Measurements from ENCODE around the gene OSMR. TPM values are rescaled to one million over a fixed set of nuclear protein-coding genes. Genes with fewer than 3 reads are reported as not detected.

Gene OSMR
- total RNA-seq, 1 donor from 2014 or later: 0.19 TPM

DNA sequence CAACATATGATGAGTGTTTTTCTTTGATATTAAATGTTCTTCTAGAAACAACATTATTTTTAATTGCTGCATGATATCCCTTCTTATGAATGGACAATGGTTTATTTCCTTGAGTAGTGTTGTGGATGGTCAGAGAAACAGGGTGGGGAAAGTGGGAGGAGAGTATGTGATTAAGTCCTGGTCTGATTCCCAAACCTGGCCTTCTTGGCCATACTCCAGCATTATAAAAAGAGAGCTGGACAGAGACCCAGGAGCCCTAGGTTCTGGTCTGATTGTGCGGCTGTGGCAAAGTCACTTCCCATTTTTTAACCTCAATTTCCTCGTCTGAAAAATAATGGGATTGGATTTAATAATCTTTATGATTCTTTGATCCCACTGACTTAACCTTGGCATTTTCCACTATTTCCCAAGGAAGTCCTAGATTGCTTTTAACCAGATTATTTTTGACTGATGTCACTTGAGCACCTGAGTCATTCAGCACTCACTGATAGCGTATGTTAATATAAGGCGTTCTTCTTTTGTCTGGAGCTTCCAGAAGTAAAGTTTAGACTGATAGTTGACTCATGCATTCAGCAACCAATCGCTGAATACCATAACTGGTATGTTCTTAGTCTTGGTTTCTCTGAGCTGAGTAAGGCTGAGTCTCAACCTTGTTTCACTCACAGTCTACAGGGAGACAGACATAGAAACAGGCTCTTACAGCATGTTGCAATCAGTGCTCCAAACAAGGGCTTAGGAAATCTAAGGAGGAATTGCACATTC is 26.2 kb downstream of the OSMR start:
- H3K27ac Mint-ChIP-seq: no peak overlapping the region
- no peak overlapping the region for H3K4me3 Mint-ChIP-seq (ENCODE audit: low read depth)
- peaks cover 6% of the 10 kb centered on the region for H3K9me3 Mint-ChIP-seq (ENCODE audit: low read depth)
- H3K36me3 Mint-ChIP-seq (ENCODE audit: insufficient read depth): no peaks in the 10 kb centered on the region
- H3K27me3 Mint-ChIP-seq: no peaks in the 10 kb centered on the region
- no peak for DNase-seq (ENCODE audit: low spot score, unreplicated experiment)
- peaks cover 6% of the 10 kb centered on the region for H3K4me1 Mint-ChIP-seq (ENCODE audit: low read depth)
- TF ChIP-seq, protein P1, sequence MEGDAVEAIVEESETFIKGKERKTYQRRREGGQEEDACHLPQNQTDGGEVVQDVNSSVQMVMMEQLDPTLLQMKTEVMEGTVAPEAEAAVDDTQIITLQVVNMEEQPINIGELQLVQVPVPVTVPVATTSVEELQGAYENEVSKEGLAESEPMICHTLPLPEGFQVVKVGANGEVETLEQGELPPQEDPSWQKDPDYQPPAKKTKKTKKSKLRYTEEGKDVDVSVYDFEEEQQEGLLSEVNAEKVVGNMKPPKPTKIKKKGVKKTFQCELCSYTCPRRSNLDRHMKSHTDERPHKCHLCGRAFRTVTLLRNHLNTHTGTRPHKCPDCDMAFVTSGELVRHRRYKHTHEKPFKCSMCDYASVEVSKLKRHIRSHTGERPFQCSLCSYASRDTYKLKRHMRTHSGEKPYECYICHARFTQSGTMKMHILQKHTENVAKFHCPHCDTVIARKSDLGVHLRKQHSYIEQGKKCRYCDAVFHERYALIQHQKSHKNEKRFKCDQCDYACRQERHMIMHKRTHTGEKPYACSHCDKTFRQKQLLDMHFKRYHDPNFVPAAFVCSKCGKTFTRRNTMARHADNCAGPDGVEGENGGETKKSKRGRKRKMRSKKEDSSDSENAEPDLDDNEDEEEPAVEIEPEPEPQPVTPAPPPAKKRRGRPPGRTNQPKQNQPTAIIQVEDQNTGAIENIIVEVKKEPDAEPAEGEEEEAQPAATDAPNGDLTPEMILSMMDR (IDR thresholded peaks at IDR 0.05; ENCODE audit: unreplicated experiment): no peak

DNA sequence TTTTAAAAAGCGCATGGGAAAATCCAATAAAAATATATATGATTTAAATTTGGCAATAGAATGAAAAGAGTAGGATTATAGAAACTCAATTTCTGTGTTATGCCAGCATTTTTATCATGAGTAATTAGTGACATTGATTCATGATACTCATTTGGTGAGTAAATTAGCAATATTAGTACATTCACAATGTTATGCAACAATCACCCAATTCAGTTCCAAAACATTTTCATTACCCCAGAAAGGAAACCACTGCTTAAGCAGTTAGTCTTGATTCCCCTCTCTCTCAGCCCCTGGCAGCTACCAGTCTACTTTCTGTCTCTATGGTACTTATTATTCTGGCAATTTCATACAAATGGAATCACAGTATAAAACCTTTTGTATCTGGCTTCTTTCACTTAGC is 27.0 kb downstream of the OSMR start:
- H3K4me1 Mint-ChIP-seq (ENCODE audit: low read depth): peaks cover 6% of the 10 kb centered on the region
- H3K27ac Mint-ChIP-seq: no peak overlapping the region
- no peak overlapping the region for H3K4me3 Mint-ChIP-seq (ENCODE audit: low read depth)
- DNase-seq (ENCODE audit: low spot score, unreplicated experiment): no peak
- H3K27me3 Mint-ChIP-seq: no peaks in the 10 kb centered on the region
- no peaks in the 10 kb centered on the region for H3K36me3 Mint-ChIP-seq (ENCODE audit: insufficient read depth)
- TF ChIP-seq, protein P1 (IDR thresholded peaks at IDR 0.05; ENCODE audit: unreplicated experiment): no peak
- peaks cover 6% of the 10 kb centered on the region for H3K9me3 Mint-ChIP-seq (ENCODE audit: low read depth)

DNA sequence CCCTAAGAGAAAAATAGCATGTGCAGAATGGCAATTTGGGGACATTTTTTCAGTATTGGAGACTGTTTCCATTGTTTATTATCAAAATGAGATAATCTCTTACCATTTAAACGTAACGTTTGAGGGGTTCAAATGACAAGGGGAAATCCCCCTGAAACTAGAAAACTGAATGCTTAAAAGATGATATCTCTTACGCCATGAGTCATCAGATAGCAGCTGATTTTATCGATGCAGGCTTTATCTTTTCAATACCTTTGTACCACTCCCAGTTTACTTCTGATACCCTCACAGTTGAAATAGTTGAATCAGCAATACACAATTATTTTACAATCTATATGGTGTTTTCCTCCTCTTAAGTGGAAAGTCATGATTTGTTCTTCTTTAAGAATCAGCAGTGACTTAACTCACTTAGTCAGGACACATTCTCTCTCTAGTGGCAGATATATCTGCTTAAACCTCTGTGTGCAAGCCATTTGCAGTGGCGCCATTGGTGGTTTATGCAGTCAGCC is 29.2 kb downstream of the OSMR start:
- Mint-ChIP-seq H3K27ac (no peak overlapping the region), H3K4me1 (ENCODE audit: low read depth) (peaks cover 6% of the 10 kb centered on the region), H3K4me3 (ENCODE audit: low read depth) (no peak overlapping the region), H3K27me3 (no peaks in the 10 kb centered on the region), H3K9me3 (ENCODE audit: low read depth) (no peaks in the 10 kb centered on the region), H3K36me3 (ENCODE audit: insufficient read depth) (no peaks in the 10 kb centered on the region)
- TF ChIP-seq, protein P1 (IDR thresholded peaks at IDR 0.05; ENCODE audit: unreplicated experiment): no peak
- DNase-seq (ENCODE audit: low spot score, unreplicated experiment): no peak

DNA sequence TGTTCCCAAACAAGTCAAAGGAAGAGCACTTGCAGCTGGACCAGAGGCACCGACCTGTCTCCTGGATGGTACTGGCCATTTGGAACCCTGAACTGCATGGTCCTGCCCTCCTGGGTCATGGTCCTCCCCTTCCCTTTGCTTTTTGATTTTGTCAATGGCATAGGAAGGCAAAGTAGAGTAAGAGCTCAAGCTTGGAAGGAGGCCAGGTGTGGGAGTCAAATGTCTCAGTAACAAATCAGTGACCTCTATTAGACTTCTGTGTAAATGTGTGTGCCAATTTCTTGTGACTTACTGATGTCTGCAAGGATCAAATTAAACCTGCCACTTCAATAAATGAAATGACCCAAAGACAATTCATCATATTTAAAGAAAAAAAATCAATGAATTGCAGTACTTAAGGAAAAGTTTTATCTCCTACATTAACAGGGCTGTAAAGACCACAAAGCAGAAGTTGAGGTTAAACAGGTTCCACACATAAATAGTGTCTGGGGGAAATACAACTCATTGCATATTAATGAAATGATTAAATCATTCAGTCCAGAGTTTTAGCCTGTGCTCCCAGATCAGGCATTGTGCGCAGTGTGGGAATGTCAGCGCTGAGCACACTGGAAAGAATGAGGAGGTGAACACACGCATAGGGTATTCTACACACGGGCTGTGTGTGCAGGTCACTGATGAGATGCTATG is 32.7 kb downstream of the OSMR start:
- TF ChIP-seq, protein P1 (IDR thresholded peaks at IDR 0.05; ENCODE audit: unreplicated experiment): no peak
- Mint-ChIP-seq H3K4me1 (ENCODE audit: low read depth) (no peaks in the 10 kb centered on the region), H3K9me3 (ENCODE audit: low read depth) (no peaks in the 10 kb centered on the region), H3K4me3 (ENCODE audit: low read depth) (no peak overlapping the region), H3K27ac (no peak overlapping the region), H3K27me3 (no peaks in the 10 kb centered on the region), H3K36me3 (ENCODE audit: insufficient read depth) (no peaks in the 10 kb centered on the region)
- DNase-seq (ENCODE audit: low spot score, unreplicated experiment): no peak

DNA sequence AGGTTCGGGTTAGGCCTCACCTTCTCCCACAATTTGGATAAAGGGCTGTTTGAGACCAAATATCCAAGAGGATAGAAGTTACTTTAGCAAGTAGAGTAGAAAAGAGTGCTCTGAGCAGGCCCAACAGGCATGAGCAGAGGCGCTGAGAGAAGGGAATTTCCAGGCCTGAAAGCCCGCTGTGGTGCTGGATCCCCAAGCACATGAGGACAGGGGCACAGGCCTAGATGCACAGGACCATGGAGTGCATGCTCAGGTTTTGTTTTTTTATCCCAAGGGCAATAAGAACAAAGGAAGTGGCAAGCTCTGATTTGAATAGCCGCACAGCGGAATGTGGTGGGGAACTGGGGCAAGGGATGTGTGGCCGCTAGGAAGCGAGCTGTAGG is 33.3 kb downstream of the OSMR start:
- H3K9me3 Mint-ChIP-seq (ENCODE audit: low read depth): no peaks in the 10 kb centered on the region
- H3K27ac Mint-ChIP-seq: no peak overlapping the region
- H3K36me3 Mint-ChIP-seq (ENCODE audit: insufficient read depth): no peaks in the 10 kb centered on the region
- TF ChIP-seq, protein P1 (IDR thresholded peaks at IDR 0.05; ENCODE audit: unreplicated experiment): no peak
- H3K4me1 Mint-ChIP-seq (ENCODE audit: low read depth): no peaks in the 10 kb centered on the region
- no peak overlapping the region for H3K4me3 Mint-ChIP-seq (ENCODE audit: low read depth)
- no peak for DNase-seq (ENCODE audit: low spot score, unreplicated experiment)
- H3K27me3 Mint-ChIP-seq: no peaks in the 10 kb centered on the region

Data from progenitor cell of endocrine pancreas (in vitro differentiated cells).